CD4-positive, alpha-beta T cell treated with Interleukin-12 subunit alpha and Interleukin-12 subunit beta, for 1 hour (primary cell): ENCODE measurements around the gene ABCD1.
"Not testable (repeated sequence)": the region's sequence is repeated elsewhere in the genome, so short reads cannot be mapped to it uniquely, and the experiment has no call there.

Experiments
- DNase-seq: peaks from one replicate; pipeline ENCODE4 v3.0.0-alpha.2; 2020

ABCD1 gene

GRCh38 chrX:153724252-153725038, at the start of gene ABCD1, which contains the start of gene BCAP31:
Gene ABCD1 (plus strand): TSS chrX:153724856. CDS start chrX:153725267, 411 bp downstream.
Gene BCAP31 (minus strand): TSS chrX:153724387. CDS start chrX:153723244, 1,143 bp downstream.
- peak; percentile 91 for DNase-seq

- DNase-seq: no peak
Observed at GRCh38 chrX:153681175-153681574, 43.5 kb upstream of the ABCD1 start.

- DNase-seq: not testable (repeated sequence)
Observed at GRCh38 chrX:153683486-153683885, 41.2 kb upstream of the ABCD1 start.

- no peak for DNase-seq
Observed at GRCh38 chrX:153684467-153685155, 40.0 kb upstream of the ABCD1 start.

GRCh38 chrX:153685156-153685536, 39.5 kb upstream of the ABCD1 start:
- DNase-seq: no peak

- DNase-seq: no peak
Observed at GRCh38 chrX:153685751-153686696, 38.6 kb upstream of the ABCD1 start.

GRCh38 chrX:153686711-153687110, 37.9 kb upstream of the ABCD1 start:
- no peak for DNase-seq

GRCh38 chrX:153687121-153688039, 37.3 kb upstream of the ABCD1 start, which contains the start of gene SLC6A8:
Gene SLC6A8 (plus strand): TSS chrX:153687926. CDS start chrX:153688575, 649 bp downstream.
- peak; percentile 60 for DNase-seq

- DNase-seq: no peak
Observed at GRCh38 chrX:153688071-153688470, 36.6 kb upstream of the ABCD1 start.

- DNase-seq: no peak
Observed at GRCh38 chrX:153688506-153688905, 36.1 kb upstream of the ABCD1 start.

GRCh38 chrX:153688911-153689590, 35.6 kb upstream of the ABCD1 start:
- DNase-seq: no peak

GRCh38 chrX:153689654-153690465, 34.8 kb upstream of the ABCD1 start:
- DNase-seq: no peak

GRCh38 chrX:153690466-153690865, 34.2 kb upstream of the ABCD1 start:
- DNase-seq: no peak

GRCh38 chrX:153691032-153691827, 33.4 kb upstream of the ABCD1 start:
- DNase-seq: not testable (repeated sequence)

- no peak for DNase-seq
Observed at GRCh38 chrX:153692003-153692402, 32.7 kb upstream of the ABCD1 start.

GRCh38 chrX:153692611-153693156, 32.0 kb upstream of the ABCD1 start:
- DNase-seq: no peak

- DNase-seq: no peak
Observed at GRCh38 chrX:153693216-153694086, 31.2 kb upstream of the ABCD1 start.

GRCh38 chrX:153694256-153694655, 30.4 kb upstream of the ABCD1 start:
- not testable (repeated sequence) for DNase-seq
